Lower lobe of right lung (tissue), 2 donors: ENCODE results near the gene PLAC8. TPM values are rescaled to one million over a fixed set of nuclear protein-coding genes. Genes with fewer than 3 reads are reported as not detected.
A peak's percentile ranks its signal among the peaks of the same experiment; 100 is the strongest.
"Not testable (repeated sequence)": the region's sequence is repeated elsewhere in the genome, so short reads cannot be mapped to it uniquely, and the experiment has no call there.

Source experiments
- ATAC-seq, 2 donors: fragments of 200-7000 bp; cut with Tn5 transposase; one replicate each; pipeline ENCODE4 v1.9.1; 2020 to 2022; ENCODE audit warnings: mild to moderate bottlenecking in 2 of 2, moderate library complexity in 2 of 2
- DNase-seq: peaks from one replicate; pipeline ENCODE4 v3.0.0-alpha.2; 2020
- H3K27ac ChIP-seq: fragments of 200-600 bp; one replicate; pipeline ENCODE4 v1.8.0; 2022
- H3K27me3 ChIP-seq: fragments of 200-600 bp; one replicate; pipeline ENCODE4 v1.8.0; 2022; ENCODE audit warnings: low read depth
- H3K36me3 ChIP-seq: fragments of 200-600 bp; one replicate; pipeline ENCODE4 v1.8.0; 2022; ENCODE audit warnings: mild to moderate bottlenecking
- H3K4me1 ChIP-seq: fragments of 200-600 bp; one replicate; pipeline ENCODE4 v1.8.0; 2022
- H3K4me3 ChIP-seq: fragments of 200-600 bp; one replicate; pipeline ENCODE4 v1.8.0; 2022; ENCODE audit warnings: mild to moderate bottlenecking
- H3K9me3 ChIP-seq: fragments of 200-600 bp; one replicate; pipeline ENCODE4 v1.8.0; 2022
- intact Hi-C: fragments of 100-400 bp; cut with DNase I; formaldehyde crosslinking; loops from one replicate; pipeline ENCODE4 v1.11.0; 2022
- total RNA-seq: library from RNA; stranded (reverse); fragmentation: NEBNext Ultra II Directional; extraction: Animal tissue kit (Norgen Biotek cat#: 25700); gene quantifications from one replicate; pipeline ENCODE4 v1.2.1, GENCODE V29; 2021
- TF ChIP-seq, protein P1 (sequence below): fragments of 200-600 bp; IDR thresholded peaks from one replicate; pipeline ENCODE4 v1.8.0; 2022; ENCODE audit warnings: antibody characterized with exemption, mild to moderate bottlenecking
- donor health status: DM: no; HTN: yes; CAD: no; lungs with severe emphysema.

Gene PLAC8
- total RNA-seq, 1 donor from 2014 or later: 115 TPM

DNA sequence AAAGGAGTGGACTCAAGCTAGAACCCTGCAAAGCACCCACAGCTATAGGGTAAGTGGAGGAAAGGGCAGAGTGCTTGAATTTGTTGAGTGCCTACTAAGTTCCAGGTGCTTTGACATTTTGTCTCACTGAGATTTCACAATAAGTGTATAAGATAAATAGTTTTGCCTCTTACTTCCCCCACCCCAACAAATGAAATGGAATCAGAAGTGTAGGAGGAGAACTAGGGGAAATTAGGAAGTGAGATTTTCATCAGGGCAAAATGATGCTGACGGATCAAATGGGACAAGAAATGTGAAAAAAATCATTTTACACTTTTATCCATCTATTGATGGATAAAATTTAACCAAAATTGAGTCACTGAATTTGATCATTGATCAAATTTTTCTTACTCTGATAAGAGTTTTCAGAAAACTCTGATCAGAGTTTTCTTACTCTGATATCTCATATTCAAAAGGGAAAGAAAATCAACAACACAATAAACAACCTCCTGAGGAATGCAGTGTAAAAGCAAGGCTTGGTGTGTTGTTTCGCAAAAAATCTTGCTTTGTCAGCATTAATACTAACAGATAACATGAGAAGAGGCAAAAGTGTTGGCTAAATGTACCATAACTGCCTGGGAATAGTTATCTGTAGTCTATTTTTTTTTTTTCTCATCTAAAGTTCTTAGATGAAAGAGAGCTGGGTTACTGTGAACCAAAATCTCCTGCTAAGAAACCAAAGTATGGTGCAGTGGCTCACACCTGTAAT is 24.9 kb downstream of the PLAC8 start:
- H3K9me3 ChIP-seq: no peaks in the 10 kb centered on the region
- TF ChIP-seq, protein P1, sequence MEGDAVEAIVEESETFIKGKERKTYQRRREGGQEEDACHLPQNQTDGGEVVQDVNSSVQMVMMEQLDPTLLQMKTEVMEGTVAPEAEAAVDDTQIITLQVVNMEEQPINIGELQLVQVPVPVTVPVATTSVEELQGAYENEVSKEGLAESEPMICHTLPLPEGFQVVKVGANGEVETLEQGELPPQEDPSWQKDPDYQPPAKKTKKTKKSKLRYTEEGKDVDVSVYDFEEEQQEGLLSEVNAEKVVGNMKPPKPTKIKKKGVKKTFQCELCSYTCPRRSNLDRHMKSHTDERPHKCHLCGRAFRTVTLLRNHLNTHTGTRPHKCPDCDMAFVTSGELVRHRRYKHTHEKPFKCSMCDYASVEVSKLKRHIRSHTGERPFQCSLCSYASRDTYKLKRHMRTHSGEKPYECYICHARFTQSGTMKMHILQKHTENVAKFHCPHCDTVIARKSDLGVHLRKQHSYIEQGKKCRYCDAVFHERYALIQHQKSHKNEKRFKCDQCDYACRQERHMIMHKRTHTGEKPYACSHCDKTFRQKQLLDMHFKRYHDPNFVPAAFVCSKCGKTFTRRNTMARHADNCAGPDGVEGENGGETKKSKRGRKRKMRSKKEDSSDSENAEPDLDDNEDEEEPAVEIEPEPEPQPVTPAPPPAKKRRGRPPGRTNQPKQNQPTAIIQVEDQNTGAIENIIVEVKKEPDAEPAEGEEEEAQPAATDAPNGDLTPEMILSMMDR: no peak
- intact Hi-C loops: no loop called here
- H3K4me3 ChIP-seq: no peak overlapping the region
- peaks cover 10% of the 10 kb centered on the region for H3K36me3 ChIP-seq
- no peak for DNase-seq
- H3K27ac ChIP-seq: no peak overlapping the region
- ATAC-seq: no peak
- no peaks in the 10 kb centered on the region for H3K4me1 ChIP-seq
- no peaks in the 10 kb centered on the region for H3K27me3 ChIP-seq

DNA sequence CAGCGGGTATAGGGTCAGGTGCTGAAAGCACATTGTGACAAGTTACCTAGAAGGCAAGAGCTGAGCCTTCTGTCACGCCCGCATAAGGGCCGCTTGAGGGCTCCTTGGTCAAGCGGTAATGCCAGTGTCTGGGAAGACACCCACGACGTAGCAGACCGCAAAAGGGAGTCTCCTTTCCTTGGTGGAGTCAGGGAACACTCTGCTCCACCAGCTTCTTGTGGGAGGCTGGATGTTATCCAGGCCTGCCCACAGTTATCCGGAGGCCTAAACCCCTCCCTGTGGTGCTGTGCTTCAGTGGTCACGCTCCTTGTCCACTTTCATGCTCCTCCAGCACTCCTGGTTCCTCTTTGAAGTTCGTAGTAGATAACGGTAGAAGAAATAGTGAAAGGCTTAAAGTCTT is 29.6 kb downstream of the PLAC8 start:
- intact Hi-C loops, H3K27ac ChIP-seq, H3K36me3 ChIP-seq, ATAC-seq, H3K9me3 ChIP-seq, H3K4me3 ChIP-seq, H3K27me3 ChIP-seq, H3K4me1 ChIP-seq: not testable (repeated sequence)
- peak; percentile 58 for DNase-seq

DNA sequence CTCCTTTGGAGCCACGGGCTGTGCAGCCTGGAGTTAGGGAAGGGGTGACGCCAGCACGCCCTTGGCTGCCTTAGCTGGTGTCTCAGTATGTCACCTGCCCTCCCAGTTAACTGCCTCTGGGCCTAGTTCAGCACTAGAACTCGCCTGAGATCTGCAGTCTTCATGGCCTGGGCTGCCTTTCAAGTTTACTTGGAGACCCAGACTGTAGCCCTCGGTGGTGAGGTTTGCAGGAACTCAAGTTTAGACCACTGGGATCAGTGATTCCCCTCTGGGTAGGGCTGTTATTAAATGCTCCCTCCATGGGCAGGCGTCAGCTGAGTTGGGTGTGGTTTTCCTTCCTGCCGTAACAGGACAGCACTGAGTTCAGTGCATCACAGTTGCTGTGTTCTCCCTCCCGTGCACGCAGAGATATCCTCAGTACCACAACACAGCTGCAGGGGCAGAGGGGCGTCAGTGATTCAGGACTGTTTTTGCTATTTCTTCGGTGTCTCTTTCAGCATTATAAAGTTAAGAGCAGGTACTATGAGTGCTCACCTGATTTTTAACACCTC is 30.5 kb downstream of the PLAC8 start:
- ATAC-seq (peak; percentile 76 to 86), DNase-seq (peak; percentile 64)
- H3K36me3 ChIP-seq: no peaks in the 10 kb centered on the region
- H3K27ac ChIP-seq: peak overlapping the region; percentile 41
- no peaks in the 10 kb centered on the region for H3K27me3 ChIP-seq
- no peaks in the 10 kb centered on the region for H3K9me3 ChIP-seq
- TF ChIP-seq, protein P1: no peak
- peaks cover 7% of the 10 kb centered on the region for H3K4me1 ChIP-seq
- intact Hi-C loops: no loop called here
- H3K4me3 ChIP-seq: no peak overlapping the region

DNA sequence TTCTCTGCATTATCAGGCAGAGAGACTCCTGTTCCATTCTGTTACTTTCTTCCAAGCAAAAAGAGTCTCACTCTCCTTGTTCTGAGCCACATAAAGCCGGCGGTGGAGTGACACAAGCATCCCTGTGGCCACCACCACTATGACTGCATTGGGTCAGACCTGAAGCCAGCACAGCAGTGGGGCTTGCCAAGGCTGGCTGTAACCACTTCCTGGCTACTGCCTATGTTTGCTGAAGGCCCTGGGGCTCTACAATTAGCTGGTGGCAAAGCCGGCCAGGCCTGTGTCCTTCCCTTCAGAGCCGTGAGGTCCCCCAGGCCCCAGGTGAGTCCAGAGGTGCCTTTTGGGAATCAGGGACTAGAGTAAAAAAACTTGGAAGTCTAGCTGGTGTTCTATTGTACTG is 31.8 kb downstream of the PLAC8 start:
- Histone ChIP-seq H3K36me3 (no peaks in the 10 kb centered on the region), H3K4me1 (peaks cover 7% of the 10 kb centered on the region), H3K27ac (no peak overlapping the region), H3K4me3 (no peak overlapping the region), H3K9me3 (no peaks in the 10 kb centered on the region), H3K27me3 (no peaks in the 10 kb centered on the region)
- intact Hi-C loops: no loop called here
- no peak for DNase-seq
- TF ChIP-seq, protein P1: no peak
- peak in 1 of 2 donors; percentile 45 for ATAC-seq

DNA sequence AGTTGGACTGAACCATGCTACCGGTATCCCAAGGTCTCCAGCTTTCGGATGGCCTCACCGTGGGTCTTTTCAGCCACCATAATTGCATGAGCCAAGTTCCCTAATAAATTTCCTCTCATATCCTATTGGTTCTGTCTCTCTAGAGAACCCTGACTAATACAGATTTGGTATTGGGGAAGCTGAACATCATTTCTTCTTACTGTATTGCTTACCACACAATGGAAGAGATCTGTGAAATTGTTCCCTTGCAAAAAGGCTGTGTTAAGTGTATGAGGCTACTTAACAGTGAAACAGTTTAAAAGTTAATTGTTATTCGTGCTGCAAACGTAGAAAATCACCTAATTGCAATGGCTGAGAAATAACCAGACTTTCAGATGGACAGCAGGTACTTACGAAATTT is 34.0 kb downstream of the PLAC8 start:
- H3K9me3 ChIP-seq: no peaks in the 10 kb centered on the region
- TF ChIP-seq, protein P1: no peak
- peaks cover 10% of the 10 kb centered on the region for H3K36me3 ChIP-seq
- H3K4me3 ChIP-seq: no peak overlapping the region
- H3K27ac ChIP-seq: no peak overlapping the region
- no peak for ATAC-seq
- peaks cover 7% of the 10 kb centered on the region for H3K4me1 ChIP-seq
- no peaks in the 10 kb centered on the region for H3K27me3 ChIP-seq
- intact Hi-C loops: no loop called here
- DNase-seq: no peak

DNA sequence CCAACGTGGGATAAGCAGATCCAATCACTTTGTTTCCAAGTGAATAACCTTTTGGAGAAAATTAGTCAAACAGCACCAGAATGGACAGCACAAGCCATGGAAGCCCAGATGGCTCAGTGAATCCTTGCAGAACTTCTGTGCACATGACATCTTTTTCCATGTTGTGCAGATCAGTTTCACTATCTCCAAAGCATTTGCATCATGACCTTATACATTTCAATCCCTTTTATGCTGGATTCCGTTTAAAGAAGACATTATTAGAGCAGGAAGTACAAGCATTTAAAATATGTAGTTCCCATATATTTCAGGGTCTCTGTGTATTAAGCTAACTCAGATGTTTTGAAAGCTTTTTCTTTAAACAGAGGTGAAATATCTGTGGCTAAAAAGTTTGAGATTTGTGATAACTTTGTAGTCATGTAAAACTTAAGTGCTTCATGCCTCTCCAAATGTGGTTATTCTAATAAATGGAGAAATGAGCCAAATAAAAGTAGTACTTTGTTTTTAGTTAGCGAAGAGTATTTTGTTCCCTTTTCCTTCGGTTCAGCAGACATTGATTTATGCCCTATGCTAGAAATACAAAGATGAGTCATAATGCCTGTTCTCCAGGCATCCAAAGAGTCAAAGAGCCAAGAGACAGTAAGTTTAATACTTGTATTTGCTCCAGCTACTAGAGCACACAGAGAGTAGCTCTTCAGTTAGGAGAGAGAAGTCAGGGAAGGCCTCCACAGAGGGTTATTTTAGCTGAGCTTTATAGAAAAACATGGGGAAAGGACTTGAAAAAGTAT is 39.0 kb downstream of the PLAC8 start:
- DNase-seq (no peak), ATAC-seq (no peak)
- peaks cover 48% of the 10 kb centered on the region for H3K36me3 ChIP-seq
- peaks cover 3% of the 10 kb centered on the region for H3K4me1 ChIP-seq
- TF ChIP-seq, protein P1: no peak
- H3K27ac ChIP-seq: no peak overlapping the region
- H3K9me3 ChIP-seq: no peaks in the 10 kb centered on the region
- no peaks in the 10 kb centered on the region for H3K27me3 ChIP-seq
- intact Hi-C loops: no loop called here
- H3K4me3 ChIP-seq: no peak overlapping the region

DNA sequence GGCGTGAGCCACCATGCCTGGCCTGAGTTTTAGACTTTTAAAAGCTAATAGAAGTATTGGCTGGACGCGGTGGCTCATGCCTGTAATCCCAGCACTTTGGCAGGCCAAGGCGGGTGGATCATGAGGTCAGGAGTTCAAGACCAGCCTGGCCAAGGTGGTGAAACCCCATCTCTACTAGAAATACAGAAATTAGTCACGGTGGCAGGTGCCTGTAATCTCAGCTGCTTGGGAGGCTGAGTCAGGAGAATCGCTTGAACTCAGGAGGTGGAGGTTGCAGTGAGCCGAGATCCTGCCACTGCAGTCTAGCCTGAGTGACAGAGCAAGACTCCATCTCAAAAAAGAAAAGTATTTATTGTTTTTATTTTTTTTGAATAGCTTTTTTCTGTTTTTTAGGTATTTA is 39.7 kb downstream of the PLAC8 start:
- peaks cover 55% of the 10 kb centered on the region for H3K36me3 ChIP-seq
- H3K4me1 ChIP-seq, H3K27ac ChIP-seq, H3K9me3 ChIP-seq, H3K4me3 ChIP-seq, DNase-seq, intact Hi-C loops, H3K27me3 ChIP-seq, ATAC-seq: not testable (repeated sequence)
